Neural progenitor cell (in vitro differentiated cells): ENCODE measurements around the gene KIF12. TPM values are rescaled to one million over a fixed set of nuclear protein-coding genes. Genes with fewer than 3 reads are reported as not detected.

Experiments
- DNase-seq: peaks from one replicate; pipeline ENCODE4 v3.0.0-alpha.2; 2016; ENCODE audit warnings: low spot score
- H2AFZ ChIP-seq: fragments of 200-600 bp; sonication (generic); replicated peaks from 2 replicates; pipeline ENCODE4 v1.6.1; 2016; ENCODE audit warnings: antibody characterized with exemption
- H3F3A ChIP-seq: fragments of 200-600 bp; sonication (generic); 2 replicates; pipeline ENCODE4 v1.6.1; 2016; ENCODE audit warnings: antibody characterized with exemption, low read depth
- H3K27ac ChIP-seq: fragments of 200-600 bp; sonication (generic); 2 replicates; pipeline ENCODE4 v1.5.1; 2016; ENCODE audit warnings: mild to moderate bottlenecking
- H3K27me3 ChIP-seq: fragments of 200-600 bp; sonication (generic); 2 replicates; pipeline ENCODE4 v1.6.1; 2016; ENCODE audit warnings: mild to moderate bottlenecking, moderate library complexity
- H3K36me3 ChIP-seq: fragments of 200-600 bp; sonication (generic); 2 replicates; pipeline ENCODE4 v1.5.1; 2016
- H3K4me1 ChIP-seq: fragments of 200-600 bp; sonication (generic); 2 replicates; pipeline ENCODE4 v1.6.1; 2016; ENCODE audit warnings: mixed run types
- H3K4me2 ChIP-seq: fragments of 200-600 bp; sonication (generic); 2 replicates; pipeline ENCODE4 v1.6.1; 2016
- H3K4me3 ChIP-seq: fragments of 200-600 bp; sonication (generic); 2 replicates; pipeline ENCODE4 v1.5.1; 2016
- H3K79me2 ChIP-seq: fragments of 200-600 bp; sonication (generic); 2 replicates; pipeline ENCODE4 v1.6.1; 2016; ENCODE audit warnings: low read depth
- H3K9ac ChIP-seq: fragments of 200-600 bp; sonication (generic); 2 replicates; pipeline ENCODE4 v1.6.1; 2016
- H3K9me3 ChIP-seq: fragments of 200-600 bp; sonication (generic); 2 replicates; pipeline ENCODE4 v1.5.1; 2016; ENCODE audit warnings: low read depth
- H4K20me1 ChIP-seq: fragments of 200-600 bp; sonication (generic); 2 replicates; pipeline ENCODE4 v1.6.1; 2016; ENCODE audit warnings: low read depth
- H3K27ac Mint-ChIP-seq: 3 replicates; pipeline ENCODE4 v1.8.0; 2021; ENCODE audit warnings: mixed read lengths
- H3K27me3 Mint-ChIP-seq: 2 replicates; pipeline ENCODE4 v1.8.0; 2022; ENCODE audit warnings: low read depth, mild to moderate bottlenecking, inconsistent platforms, moderate library complexity, mixed read lengths; ENCODE audit not compliant: insufficient read depth
- H3K36me3 Mint-ChIP-seq: 3 replicates; pipeline ENCODE4 v1.8.0; 2021; ENCODE audit warnings: mixed read lengths
- H3K4me1 Mint-ChIP-seq: 3 replicates; pipeline ENCODE4 v1.8.0; 2021; ENCODE audit warnings: mixed read lengths
- H3K4me3 Mint-ChIP-seq: 3 replicates; pipeline ENCODE4 v1.8.0; 2021; ENCODE audit warnings: mild to moderate bottlenecking, moderate library complexity, mixed read lengths
- H3K9me3 Mint-ChIP-seq: 3 replicates; pipeline ENCODE4 v1.8.0; 2020; ENCODE audit warnings: mixed read lengths
- CTCF ChIP-seq: fragments of 200-600 bp; sonication (generic); IDR thresholded peaks from 2 replicates; pipeline ENCODE4 v1.5.1; 2017; ENCODE audit warnings: antibody characterized with exemption, mild to moderate bottlenecking
- EZH2 ChIP-seq: fragments of 200-600 bp; sonication (generic); IDR thresholded peaks from 2 replicates; pipeline ENCODE4 v1.6.1; 2017; ENCODE audit warnings: antibody characterized with exemption, mild to moderate bottlenecking, moderate library complexity
- EZH2phosphoT487 ChIP-seq: fragments of 200-600 bp; sonication (generic); IDR thresholded peaks from 2 replicates; pipeline ENCODE4 v1.6.1; 2017; ENCODE audit warnings: antibody characterized with exemption
- total RNA-seq: library from RNA; depleted of rRNA; stranded (reverse); fragments of >200 nt; gene quantifications from 2 replicates; pipeline ENCODE4 v1.2.3, GENCODE V29; 2015; ENCODE audit warnings: low replicate concordance

Gene KIF12
- total RNA-seq, 1 donor from 2014 or later, result 0.56 TPM

- Histone ChIP-seq H4K20me1 (no peaks in the 10 kb centered on the region), H3K9ac (no peak overlapping the region), H3K9me3 (no peaks in the 10 kb centered on the region), H3K27me3 (no peaks in the 10 kb centered on the region), H3K36me3 (no peaks in the 10 kb centered on the region), H3K79me2 (no peaks in the 10 kb centered on the region), H2AFZ (peak overlapping the region; percentile 79), H3F3A (no peaks in the 10 kb centered on the region), H3K4me1 (peaks cover 13% of the 10 kb centered on the region), H3K4me2 (peak overlapping the region; percentile 47), H3K4me3 (no peak overlapping the region), H3K27ac (no peak overlapping the region)
- H3K4me3 Mint-ChIP-seq, result no peak overlapping the region
- H3K4me1 Mint-ChIP-seq, result peaks cover 3% of the 10 kb centered on the region
- H3K9me3 Mint-ChIP-seq, result no peaks in the 10 kb centered on the region
- H3K27me3 Mint-ChIP-seq, result peaks cover 4% of the 10 kb centered on the region
- peak overlapping the region; percentile 64 for H3K27ac Mint-ChIP-seq
- no peak for DNase-seq
- TF ChIP-seq EZH2phosphoT487 (no peak), CTCF (no peak), EZH2 (no peak)
- no peaks in the 10 kb centered on the region for H3K36me3 Mint-ChIP-seq
Measured at GRCh38 chr9:114124138-114124537, 25.0 kb upstream of the KIF12 start.

GRCh38 chr9:114123031-114123977, 24.2 kb upstream of the KIF12 start:
- no peak overlapping the region for H2AFZ ChIP-seq
- H3K9me3 ChIP-seq, result no peaks in the 10 kb centered on the region
- H3F3A ChIP-seq, result no peaks in the 10 kb centered on the region
- H3K9ac ChIP-seq, result no peak overlapping the region
- H3K27ac ChIP-seq, result no peak overlapping the region
- no peaks in the 10 kb centered on the region for H3K36me3 ChIP-seq
- Mint-ChIP-seq H3K36me3 (no peaks in the 10 kb centered on the region), H3K27me3 (peaks cover 4% of the 10 kb centered on the region), H3K4me1 (peaks cover 9% of the 10 kb centered on the region), H3K27ac (peak overlapping the region; percentile 51), H3K4me3 (no peak overlapping the region), H3K9me3 (no peaks in the 10 kb centered on the region)
- H3K27me3 ChIP-seq, result no peaks in the 10 kb centered on the region
- no peaks in the 10 kb centered on the region for H4K20me1 ChIP-seq
- no peak for TF ChIP-seq EZH2
- TF ChIP-seq EZH2phosphoT487, result no peak
- TF ChIP-seq CTCF, result no peak
- H3K4me3 ChIP-seq, result no peak overlapping the region
- peaks cover 15% of the 10 kb centered on the region for H3K4me1 ChIP-seq
- DNase-seq, result no peak
- no peaks in the 10 kb centered on the region for H3K79me2 ChIP-seq
- no peak overlapping the region for H3K4me2 ChIP-seq

- H3K36me3 ChIP-seq, result no peaks in the 10 kb centered on the region
- H3K4me2 ChIP-seq, result no peak overlapping the region
- no peak overlapping the region for H3K9ac ChIP-seq
- no peaks in the 10 kb centered on the region for H3K27me3 ChIP-seq
- no peaks in the 10 kb centered on the region for H4K20me1 ChIP-seq
- H2AFZ ChIP-seq, result no peak overlapping the region
- TF ChIP-seq EZH2, result no peak
- no peak for TF ChIP-seq CTCF
- TF ChIP-seq EZH2phosphoT487, result no peak
- Mint-ChIP-seq H3K27me3 (peaks cover 8% of the 10 kb centered on the region), H3K4me3 (no peak overlapping the region), H3K9me3 (no peaks in the 10 kb centered on the region), H3K4me1 (peaks cover 18% of the 10 kb centered on the region), H3K27ac (peak overlapping the region; percentile 51), H3K36me3 (no peaks in the 10 kb centered on the region)
- no peak overlapping the region for H3K4me3 ChIP-seq
- H3K4me1 ChIP-seq, result peaks cover 20% of the 10 kb centered on the region
- no peaks in the 10 kb centered on the region for H3K79me2 ChIP-seq
- H3K27ac ChIP-seq, result no peak overlapping the region
- no peak for DNase-seq
- H3K9me3 ChIP-seq, result no peaks in the 10 kb centered on the region
- H3F3A ChIP-seq, result no peaks in the 10 kb centered on the region
Measured at GRCh38 chr9:114122136-114123027, 23.3 kb upstream of the KIF12 start.
